Stimulated activated CD4-positive, alpha-beta T cell treated with anti-CD3 and anti-CD28 coated beads, Interleukin-2, amount 100 ng/mL, for 4 hours (primary cell): ENCODE data around the gene PKDREJ.

ENCODE experiments used
- DNase-seq: peaks from one replicate; pipeline ENCODE4 v3.0.0-alpha.2; 2020; ENCODE audit warnings: low read depth

PKDREJ gene

DNA sequence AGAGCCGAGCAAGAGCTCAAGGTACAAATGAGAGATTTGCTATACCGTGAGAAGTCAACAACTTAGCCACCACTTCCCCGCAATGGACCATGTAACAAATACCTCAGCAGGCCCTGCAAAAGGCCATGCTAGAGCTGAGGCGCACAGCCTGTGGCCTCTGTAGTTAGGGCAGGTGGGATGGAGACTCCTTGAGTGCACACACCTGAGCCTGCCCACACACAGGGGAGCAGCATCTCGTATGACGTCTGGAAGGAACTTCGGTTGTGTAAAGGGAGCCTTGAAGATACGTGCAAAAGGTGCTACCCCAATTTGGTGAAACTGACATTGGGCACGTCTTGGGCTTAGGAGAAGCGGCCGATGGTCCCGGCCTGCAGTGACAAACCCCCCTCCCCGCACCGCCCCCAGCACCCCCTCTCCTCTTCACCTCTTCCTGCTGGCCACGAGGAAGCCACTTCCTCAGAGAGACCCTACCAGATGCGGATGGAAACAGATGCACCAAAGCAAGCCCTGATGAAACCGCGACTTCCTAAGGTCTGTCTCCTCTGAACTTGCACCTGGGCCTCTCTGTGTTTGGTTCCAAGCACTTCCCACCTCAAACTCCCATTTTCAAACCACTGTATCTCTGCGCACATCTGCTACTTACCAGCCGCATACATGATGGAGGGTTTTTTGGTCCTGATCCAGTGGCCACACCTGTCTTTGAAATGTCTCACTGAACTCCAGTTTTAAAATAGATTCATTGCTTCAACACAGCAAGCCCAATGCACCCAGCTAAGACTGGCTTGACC lies 23.7 kb downstream of the PKDREJ start:
- DNase-seq: no peak

DNA sequence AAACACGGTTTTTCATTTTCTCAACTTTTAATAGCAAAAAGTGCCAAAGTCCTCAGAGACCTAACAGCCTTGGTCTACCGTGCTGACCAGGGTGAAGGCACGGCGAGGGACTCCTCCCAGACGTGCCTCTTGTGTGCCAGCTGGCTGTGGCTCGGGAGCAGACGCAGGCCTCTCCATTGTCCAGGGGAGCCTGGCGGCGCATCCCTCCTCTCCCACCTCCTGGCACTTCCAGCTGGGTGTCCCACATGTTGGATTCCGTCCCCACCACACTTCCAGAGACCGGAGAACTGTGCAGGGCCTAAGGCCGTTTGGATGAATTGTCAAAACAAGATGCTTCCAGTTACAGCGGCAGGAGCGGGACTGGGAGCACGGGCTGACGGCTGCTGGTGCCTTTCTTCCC lies 24.6 kb downstream of the PKDREJ start:
- DNase-seq: no peak

DNA sequence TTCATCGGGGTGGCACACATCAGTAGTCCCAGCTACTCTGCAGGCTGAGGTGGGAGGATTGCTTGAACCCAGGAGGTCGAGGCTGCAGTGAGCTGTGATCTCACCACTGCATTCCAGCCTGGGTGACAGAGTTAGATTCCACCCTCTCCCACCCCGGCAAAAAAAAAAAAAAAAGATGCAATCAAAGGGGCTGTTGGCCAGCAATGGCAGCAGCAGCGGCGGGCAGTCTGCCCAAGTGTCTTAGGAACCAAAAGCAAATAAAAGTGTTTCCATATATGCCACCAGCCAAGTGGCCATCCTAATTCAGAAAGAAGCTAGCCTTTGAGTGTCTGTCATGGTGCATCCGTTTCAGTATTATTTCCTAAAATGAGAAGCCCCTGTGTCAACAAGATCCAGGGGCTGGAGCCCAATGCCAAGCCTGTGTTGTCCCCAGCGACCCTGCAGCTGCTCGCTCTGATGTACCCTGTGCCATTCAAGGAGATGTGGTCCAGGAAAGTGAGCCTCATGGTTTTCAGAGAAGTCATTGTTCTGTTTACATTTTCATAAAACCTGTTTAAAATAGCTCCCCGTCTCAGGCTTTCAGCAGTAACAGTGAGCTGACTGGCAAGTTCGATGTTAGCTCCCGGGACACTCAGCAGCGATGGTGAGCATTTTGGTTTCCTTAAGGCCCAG lies 25.6 kb downstream of the PKDREJ start:
- no peak for DNase-seq

DNA sequence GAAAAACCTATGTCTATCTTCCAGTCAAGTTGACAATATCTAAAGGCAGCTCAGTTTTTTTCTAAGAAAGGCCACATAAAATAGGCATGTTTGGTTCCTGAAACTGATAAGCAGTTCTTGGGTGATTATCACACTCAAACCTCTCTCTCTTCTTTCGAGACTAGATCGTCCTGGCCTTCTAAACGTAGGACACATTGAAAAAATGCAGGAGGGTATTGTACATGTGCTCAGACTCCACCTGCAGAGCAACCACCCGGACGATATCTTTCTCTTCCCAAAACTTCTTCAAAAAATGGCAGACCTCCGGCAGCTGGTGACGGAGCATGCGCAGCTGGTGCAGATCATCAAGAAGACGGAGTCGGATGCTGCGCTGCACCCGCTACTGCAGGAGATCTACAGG lies 28.2 kb downstream of the PKDREJ start:
- no peak for DNase-seq

DNA sequence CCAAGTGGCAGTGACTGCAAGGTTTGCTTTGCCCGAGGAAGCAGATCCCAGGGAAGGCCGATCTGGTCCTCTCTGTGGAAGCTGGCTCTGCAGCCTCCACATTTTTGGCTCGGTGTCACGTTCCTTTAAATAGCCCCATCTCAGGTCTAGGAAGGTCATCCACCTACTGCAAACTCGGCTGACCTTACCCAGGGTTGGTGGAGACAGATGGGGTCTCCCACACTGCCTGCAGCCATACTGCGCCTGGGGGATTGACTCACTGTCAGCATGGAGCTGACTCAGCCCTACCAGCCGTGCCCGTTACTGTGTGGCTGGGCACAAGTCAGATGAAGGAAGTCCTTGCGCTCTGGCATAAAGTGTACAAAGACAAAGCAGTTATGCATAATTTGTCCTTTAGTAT lies 29.9 kb downstream of the PKDREJ start:
- no peak for DNase-seq

DNA sequence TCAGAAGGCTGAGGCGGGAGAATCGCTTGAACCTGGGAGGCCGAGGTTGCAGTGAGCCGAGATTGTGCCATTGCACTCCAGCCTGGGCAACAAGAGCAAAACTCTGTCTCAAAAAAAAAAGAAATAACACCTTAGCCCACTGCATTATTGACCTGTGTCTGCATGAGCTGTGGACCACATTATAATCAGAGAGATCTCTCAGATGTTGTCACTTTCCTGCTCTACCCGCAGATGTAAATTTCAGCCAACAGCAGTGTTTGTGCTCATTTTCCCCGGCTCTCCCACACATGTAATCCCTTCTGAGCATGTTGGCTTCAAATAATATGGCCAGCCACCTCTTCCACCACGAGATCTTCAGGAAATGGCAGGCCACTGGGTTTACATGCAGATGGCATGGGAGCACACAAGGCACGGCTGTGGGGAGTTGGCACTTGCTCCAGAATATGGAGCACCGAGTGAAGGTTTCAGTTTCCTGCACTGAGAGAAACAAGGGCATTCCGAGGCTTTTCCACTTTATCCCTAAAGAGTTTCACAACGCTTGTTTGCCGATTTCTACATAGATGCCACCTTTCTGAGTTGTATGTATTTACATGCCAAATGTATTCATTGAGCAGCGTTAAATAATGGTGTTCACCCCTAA lies 32.8 kb downstream of the PKDREJ start:
- DNase-seq: no peak

DNA sequence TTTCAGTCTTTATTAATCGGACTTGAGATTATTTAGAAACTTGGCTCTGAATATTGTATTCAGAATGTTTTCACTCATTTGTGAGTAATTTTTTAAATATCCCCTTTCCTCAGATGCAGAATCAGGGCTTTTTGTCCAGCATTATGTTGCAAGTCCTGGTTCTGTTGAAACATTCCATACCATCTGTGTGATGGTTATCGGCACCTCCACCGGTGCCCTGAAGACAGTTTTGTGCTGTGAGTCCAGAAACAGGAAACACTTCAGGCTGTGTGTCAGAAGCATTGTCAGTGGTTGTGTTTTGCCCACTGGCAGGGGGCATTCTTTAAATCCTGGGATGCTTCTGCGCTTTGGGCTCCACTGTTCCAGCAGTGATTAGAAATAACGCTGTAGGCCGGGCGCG lies 33.4 kb downstream of the PKDREJ start:
- DNase-seq: no peak

DNA sequence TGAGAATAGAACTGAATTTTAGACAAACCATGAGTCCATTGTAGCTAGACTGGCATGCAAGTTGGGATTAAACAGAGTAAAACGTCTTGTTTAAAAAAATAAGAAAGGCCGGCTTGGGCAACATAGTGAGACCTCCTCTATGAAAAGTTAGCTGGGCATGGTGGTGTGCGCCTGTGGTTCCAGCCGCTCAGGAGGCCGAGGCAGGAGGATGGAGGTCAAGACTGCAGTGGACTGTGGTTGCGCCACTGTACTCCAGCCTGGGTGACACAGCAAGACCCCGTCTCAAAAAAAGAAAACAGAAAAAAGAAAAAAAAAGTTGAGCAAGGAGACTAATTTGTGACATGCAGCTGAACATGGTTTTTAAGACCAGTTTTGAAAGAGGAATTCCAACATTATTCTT lies 36.6 kb downstream of the PKDREJ start:
- no peak for DNase-seq

DNA sequence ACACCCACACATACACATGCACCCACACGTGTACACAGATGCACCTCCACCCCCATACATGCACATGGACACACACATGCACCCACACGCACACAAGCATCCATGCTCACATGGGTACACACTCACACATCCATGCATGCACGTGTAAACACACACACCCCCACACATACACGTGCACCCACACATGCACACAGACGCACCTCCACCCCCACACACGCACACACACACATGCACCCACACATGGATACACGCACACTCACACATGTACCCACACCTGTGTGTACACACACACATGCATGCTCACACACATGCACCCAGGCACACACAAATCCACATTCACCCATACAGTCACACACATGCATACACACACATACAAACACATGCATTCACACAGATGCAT lies 37.5 kb downstream of the PKDREJ start:
- no peak for DNase-seq

DNA sequence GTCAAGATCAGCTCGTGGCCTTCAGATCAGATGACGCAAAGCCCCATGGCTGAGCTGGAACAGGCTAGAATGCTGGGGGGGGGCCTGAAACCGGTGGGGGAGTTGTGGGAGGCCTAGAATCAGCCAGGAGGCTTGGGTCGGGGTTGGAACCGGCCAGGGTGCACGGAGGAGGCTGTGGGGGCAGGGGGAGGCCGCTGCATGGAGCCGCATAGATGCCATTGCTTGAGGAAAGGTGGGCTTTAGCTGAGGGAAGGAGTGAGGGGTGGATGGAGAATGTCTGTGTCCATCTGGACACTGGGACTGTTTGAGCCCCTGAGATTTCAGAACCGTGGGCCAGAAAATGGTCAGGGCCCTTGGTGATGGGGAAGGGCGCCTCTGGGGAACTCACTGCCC lies 38.2 kb downstream of the PKDREJ start:
- DNase-seq: no peak

DNA sequence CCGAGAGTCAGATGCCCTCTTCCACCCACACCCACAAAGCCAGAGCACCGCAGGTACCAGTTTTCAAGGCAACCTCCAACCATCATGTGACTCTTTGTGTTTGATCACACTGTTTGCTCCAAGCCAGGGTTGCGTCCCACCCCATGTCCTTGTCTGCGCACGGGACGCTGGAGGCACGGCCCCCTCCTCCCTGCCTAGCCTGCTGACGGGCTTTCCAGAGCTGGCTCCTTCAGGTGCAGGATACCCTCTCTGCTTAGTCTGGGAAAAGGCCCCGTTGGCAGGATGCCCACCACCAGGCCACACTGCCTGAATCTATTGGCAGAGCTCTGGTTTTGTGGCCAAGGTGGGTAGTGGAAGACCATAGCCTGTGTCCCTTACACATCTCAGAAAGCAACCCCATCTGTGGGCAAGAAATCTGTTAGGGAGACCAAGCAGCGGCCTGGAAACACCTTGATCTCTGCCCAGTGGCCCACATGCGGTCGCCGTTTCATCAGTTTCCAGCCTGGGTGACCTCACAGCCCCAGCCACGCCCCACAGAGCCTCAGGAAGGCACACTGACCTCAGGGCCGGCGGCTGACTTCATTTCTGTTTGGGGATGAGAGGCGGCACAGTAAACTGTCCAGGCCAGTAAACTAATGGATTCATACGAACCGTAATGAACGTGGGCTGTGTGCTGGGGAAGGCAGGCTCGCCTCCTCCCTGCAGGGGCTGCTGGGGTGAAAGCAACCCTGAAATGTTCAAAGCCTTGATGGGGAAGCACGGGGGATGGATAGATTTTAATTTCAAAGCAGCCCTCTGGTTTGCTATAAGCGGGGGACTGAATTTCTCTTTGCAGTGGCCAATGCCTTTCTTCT lies 38.9 kb downstream of the PKDREJ start:
- no peak for DNase-seq

DNA sequence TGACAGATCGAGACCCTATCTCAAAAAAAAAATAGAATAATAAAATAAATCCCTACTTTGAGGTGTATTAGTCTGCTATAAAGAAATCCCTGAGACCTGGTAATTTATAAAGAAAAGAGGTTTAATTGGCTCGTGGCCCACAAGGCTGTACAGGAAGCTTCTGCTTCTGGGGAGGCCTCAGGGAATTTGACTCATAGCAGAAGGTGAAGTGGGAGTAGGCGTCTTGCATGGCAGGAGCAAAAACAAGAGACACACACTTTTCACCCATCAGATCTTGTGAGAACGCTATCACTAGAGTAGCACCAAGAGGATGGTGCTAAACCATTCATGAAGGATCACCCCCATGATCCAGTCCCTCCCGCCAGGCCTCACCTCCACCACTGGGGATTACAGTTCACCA lies 42.2 kb downstream of the PKDREJ start:
- DNase-seq: no peak

DNA sequence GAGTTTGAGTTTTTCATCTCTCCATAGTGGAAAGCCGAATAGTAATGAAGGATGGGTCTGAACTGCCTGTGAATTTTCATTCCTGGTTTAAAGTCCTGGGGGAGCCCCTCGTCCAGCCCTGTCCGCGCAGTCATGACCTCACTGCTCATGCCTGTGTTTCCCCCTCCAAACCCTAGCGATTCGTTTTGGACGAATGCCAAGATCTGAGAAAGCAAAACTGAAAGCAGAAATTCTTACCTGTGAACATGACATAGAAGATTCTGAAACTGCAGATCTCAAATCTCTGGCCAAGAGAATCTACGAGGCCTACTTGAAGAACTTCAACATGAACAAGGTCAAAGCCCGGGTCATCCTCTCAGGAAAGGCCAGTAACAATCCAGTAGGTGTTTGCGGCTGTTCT lies 43.5 kb downstream of the PKDREJ start:
- no peak for DNase-seq

DNA sequence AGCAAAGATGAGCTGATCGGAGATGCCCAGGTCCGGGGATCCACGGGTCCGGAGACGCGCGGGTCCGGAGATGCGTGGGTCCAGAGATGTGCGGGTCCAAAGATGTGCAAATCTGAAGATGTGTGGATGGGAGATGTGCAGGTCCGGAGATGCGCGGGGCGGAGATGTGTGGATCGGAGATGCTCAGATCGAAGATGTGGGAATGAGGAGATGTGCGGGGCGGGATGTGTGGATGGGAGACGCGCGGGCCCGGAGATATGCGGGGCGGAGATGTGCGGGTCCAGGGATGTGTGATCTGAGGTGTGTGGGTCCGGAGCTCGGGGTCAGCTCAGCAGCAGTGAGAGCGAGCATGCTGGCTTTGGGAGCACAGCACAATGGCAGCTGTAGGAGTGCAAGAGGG lies 48.5 kb downstream of the PKDREJ start:
- no peak for DNase-seq

DNA sequence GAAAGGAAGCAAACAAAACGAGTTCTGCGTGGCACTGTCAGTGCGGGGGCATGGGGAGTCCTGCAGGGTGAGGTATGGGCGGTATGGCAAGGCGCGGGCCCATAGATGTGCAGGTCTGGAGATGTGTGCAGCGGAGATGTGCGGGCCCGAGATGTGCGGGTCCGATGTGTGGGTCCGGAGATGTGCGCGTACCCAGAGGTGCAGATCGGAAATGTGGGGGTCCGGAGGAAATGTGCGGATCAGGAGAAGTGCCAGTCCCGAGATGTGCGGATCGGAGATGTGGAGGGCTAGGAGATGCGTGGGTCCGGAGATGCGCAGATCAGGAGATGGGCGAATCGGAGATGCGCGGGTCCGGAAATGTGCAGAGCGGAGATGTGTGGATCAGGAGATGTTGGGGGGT lies 49.0 kb downstream of the PKDREJ start:
- DNase-seq: no peak

DNA sequence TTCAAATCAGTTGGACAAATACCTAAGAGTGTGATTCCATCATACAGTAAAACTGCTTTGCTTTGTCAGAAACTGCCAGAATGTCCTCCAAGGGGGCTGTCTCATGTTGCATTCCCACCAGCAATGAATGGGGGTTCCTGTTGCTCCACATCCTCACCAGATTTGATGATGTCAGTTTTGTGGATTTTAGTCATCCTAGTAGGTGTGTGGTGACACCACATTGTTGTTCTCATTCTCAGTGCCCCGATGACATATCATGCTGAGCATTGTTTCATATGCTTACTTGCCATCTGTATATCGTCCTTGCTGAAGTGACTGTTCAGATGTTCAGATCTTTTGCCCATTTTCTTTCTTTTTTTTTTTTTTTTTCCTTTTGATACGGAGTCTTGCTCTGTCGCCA lies 50.1 kb downstream of the PKDREJ start:
- no peak for DNase-seq

DNA sequence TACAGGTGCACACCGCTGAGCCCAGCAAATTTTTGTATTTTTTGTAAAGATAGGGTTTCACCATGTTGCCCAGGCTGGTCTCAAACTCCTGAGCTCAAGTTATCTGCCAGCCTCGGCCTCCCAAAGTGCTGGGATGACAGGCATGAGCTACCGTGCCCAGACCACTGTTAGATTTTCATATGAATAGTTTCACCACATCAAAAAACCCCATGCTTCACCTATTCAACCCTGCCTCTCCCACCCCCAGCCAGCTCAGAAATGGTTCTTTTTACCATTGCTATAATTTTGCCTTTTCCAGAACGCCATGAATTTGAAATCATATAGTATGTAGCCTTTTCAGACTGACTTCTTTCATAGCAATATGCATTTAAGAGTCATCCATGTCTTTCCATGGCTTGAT lies 50.9 kb downstream of the PKDREJ start:
- no peak for DNase-seq

DNA sequence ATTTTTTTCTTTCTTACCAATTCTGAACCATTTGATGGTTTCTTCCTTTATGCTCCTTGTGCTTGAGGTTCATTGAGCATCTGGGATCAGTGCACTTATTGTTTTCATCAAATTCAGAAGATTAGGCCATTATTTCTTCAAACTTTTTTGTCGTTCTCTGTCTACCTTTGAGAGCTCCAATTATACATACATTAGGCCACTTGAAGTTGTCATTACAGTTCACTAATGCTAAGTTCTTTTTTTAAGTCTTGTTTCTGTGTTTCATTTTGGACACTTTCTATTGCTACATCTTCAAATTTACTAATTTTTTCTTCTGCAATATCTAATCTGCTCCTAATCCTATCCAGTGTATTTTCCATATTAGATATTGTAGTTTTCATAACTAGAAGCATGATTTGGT lies 53.9 kb downstream of the PKDREJ start:
- DNase-seq: no peak
